KMS-11 (cell line): Measurements from ENCODE around the gene AGAP1.

ENCODE experiments used
- H2AFZ ChIP-seq: fragments of 200-600 bp; sonication (generic); 2 replicates; pipeline ENCODE4 v1.6.1; 2016; ENCODE audit warnings: antibody characterized with exemption, mixed run types, low read depth
- H3K27ac ChIP-seq: fragments of 200-600 bp; sonication (generic); 2 replicates; pipeline ENCODE4 v1.6.1; 2016; ENCODE audit warnings: mild to moderate bottlenecking, mixed run types
- H3K27me3 ChIP-seq: fragments of 200-600 bp; sonication (generic); 2 replicates; pipeline ENCODE4 v1.6.1; 2017; ENCODE audit warnings: mild to moderate bottlenecking, low read depth, mixed run types, moderate library complexity; ENCODE audit not compliant: insufficient read depth
- H3K36me3 ChIP-seq: fragments of 200-600 bp; sonication (generic); 2 replicates; pipeline ENCODE4 v1.6.1; 2017; ENCODE audit warnings: mild to moderate bottlenecking, mixed run types; ENCODE audit not compliant: insufficient read depth
- H3K4me1 ChIP-seq: fragments of 200-600 bp; sonication (generic); 2 replicates; pipeline ENCODE4 v1.6.1; 2016; ENCODE audit warnings: mild to moderate bottlenecking, low read depth, mixed run types; ENCODE audit not compliant: poor library complexity, severe bottlenecking
- H3K4me2 ChIP-seq: fragments of 200-600 bp; sonication (generic); 2 replicates; pipeline ENCODE4 v1.7.0; 2016; ENCODE audit warnings: mild to moderate bottlenecking, mixed run types
- H3K4me3 ChIP-seq: fragments of 200-600 bp; sonication (generic); IDR thresholded peaks from 2 replicates; pipeline ENCODE4 v1.6.1; 2017; ENCODE audit warnings: low read depth, low read length, mixed read lengths; ENCODE audit not compliant: insufficient read depth
- H3K79me2 ChIP-seq: fragments of 200-600 bp; sonication (generic); 2 replicates; pipeline ENCODE4 v1.6.1; 2016; ENCODE audit warnings: low read depth, mixed run types; ENCODE audit not compliant: insufficient read depth
- H3K9ac ChIP-seq: fragments of 200-600 bp; sonication (generic); 2 replicates; pipeline ENCODE4 v1.6.1; 2016; ENCODE audit warnings: mild to moderate bottlenecking, mixed run types
- H4K20me1 ChIP-seq: fragments of 200-600 bp; sonication (generic); 2 replicates; pipeline ENCODE4 v1.6.1; 2016; ENCODE audit warnings: mild to moderate bottlenecking, mixed run types; ENCODE audit not compliant: insufficient read depth
- CTCF ChIP-seq: fragments of 200-600 bp; sonication (generic); conservative IDR thresholded peaks from 2 replicates; pipeline ENCODE4 v1.6.1; 2017; ENCODE audit warnings: low read depth, mild to moderate bottlenecking, antibody characterized with exemption, low read length, moderate library complexity, mixed read lengths

AGAP1 gene

GRCh38 chr2:236073867-236074655, 580.2 kb downstream of the AGAP1 start:
- Histone ChIP-seq H3K36me3 (no peaks in the 10 kb centered on the region), H3K9ac (no peak overlapping the region), H3K79me2 (no peaks in the 10 kb centered on the region)

GRCh38 chr2:236075802-236076201, 582.0 kb downstream of the AGAP1 start:
- Histone ChIP-seq H3K9ac (no peak overlapping the region), H3K36me3 (no peaks in the 10 kb centered on the region), H3K4me2 (no peak overlapping the region), H3K79me2 (no peaks in the 10 kb centered on the region), H4K20me1 (no peaks in the 10 kb centered on the region), H3K4me3 (no peak overlapping the region), H2AFZ (no peak overlapping the region), H3K4me1 (no peaks in the 10 kb centered on the region), H3K27me3 (no peaks in the 10 kb centered on the region), H3K27ac (no peak overlapping the region)
- TF ChIP-seq CTCF = no peak

More at GRCh38 chr2:236073867-236074655, 580.2 kb downstream of the AGAP1 start:
- H3K4me3 ChIP-seq = no peak overlapping the region
- H3K27me3 ChIP-seq = no peaks in the 10 kb centered on the region
- H2AFZ ChIP-seq = no peak overlapping the region
- no peaks in the 10 kb centered on the region for H4K20me1 ChIP-seq
- no peaks in the 10 kb centered on the region for H3K4me1 ChIP-seq
- no peak overlapping the region for H3K4me2 ChIP-seq
- H3K27ac ChIP-seq = no peak overlapping the region
- no peak for TF ChIP-seq CTCF

GRCh38 chr2:236078297-236079255, 584.7 kb downstream of the AGAP1 start:
- Histone ChIP-seq H3K4me2 (no peak overlapping the region), H4K20me1 (no peaks in the 10 kb centered on the region), H3K4me1 (no peaks in the 10 kb centered on the region), H3K36me3 (no peaks in the 10 kb centered on the region), H3K79me2 (no peaks in the 10 kb centered on the region), H3K27ac (no peak overlapping the region), H3K4me3 (no peak overlapping the region), H3K27me3 (no peaks in the 10 kb centered on the region), H3K9ac (no peak overlapping the region), H2AFZ (no peak overlapping the region)
- TF ChIP-seq CTCF = no peak

GRCh38 chr2:236080412-236080811, 586.6 kb downstream of the AGAP1 start:
- Histone ChIP-seq H3K4me2 (no peak overlapping the region), H3K27me3 (no peaks in the 10 kb centered on the region), H3K36me3 (no peaks in the 10 kb centered on the region), H3K4me3 (no peak overlapping the region), H3K4me1 (no peaks in the 10 kb centered on the region), H3K27ac (no peak overlapping the region), H3K9ac (no peak overlapping the region), H4K20me1 (no peaks in the 10 kb centered on the region), H3K79me2 (no peaks in the 10 kb centered on the region), H2AFZ (no peak overlapping the region)
- no peak for TF ChIP-seq CTCF
